PFSK-1 (cell line): ENCODE data around the gene RBP3.

ENCODE experiments used
- FOXP2 ChIP-seq: optimal IDR thresholded peaks from 2 replicates; pipeline ENCODE3; 2011; ENCODE audit warnings: borderline replicate concordance, control low read depth, inconsistent platforms; ENCODE audit not compliant: insufficient read depth; ENCODE audit errors: extremely low read length, extremely low read depth
- POLR2AphosphoS5 ChIP-seq: IDR thresholded peaks from 2 replicates; pipeline ENCODE4 v1.6.1; 2012; ENCODE audit warnings: low read depth, mild to moderate bottlenecking, control low read depth, low read length, moderate library complexity
- REST ChIP-seq, 2 experiments: IDR thresholded peaks; 2 replicates each; pipeline versions ENCODE4 v1.6.1 to v1.8.0; 2011 to 2012; ENCODE audit warnings: low read depth in 2 of 2, low read length in 2 of 2, control low read depth in 1 of 2, inconsistent platforms in 1 of 2, mild to moderate bottlenecking in 1 of 2, moderate library complexity in 1 of 2; ENCODE audit not compliant: insufficient read depth in 1 of 2
- SIN3A ChIP-seq: IDR thresholded peaks from 2 replicates; pipeline ENCODE4 v1.6.1; 2012; ENCODE audit warnings: mild to moderate bottlenecking, low read length, moderate library complexity, borderline replicate concordance; ENCODE audit not compliant: insufficient read depth
- TAF1 ChIP-seq: IDR thresholded peaks from 2 replicates; pipeline ENCODE4 v1.6.1; 2012; ENCODE audit warnings: low read length, control low read depth, borderline replicate concordance; ENCODE audit not compliant: insufficient read depth

Gene RBP3

GRCh38 chr10:47316131-47316530 lies 32.0 kb upstream of the RBP3 start:
- TF ChIP-seq FOXP2 (no peak), REST (IDR thresholded peaks at IDR 0.05; ENCODE audit: insufficient read depth in 1 of 2, low read depth in 2 of 2, low read length in 2 of 2) (no peak), SIN3A (no peak), TAF1 (no peak), POLR2AphosphoS5 (no peak)

DNA sequence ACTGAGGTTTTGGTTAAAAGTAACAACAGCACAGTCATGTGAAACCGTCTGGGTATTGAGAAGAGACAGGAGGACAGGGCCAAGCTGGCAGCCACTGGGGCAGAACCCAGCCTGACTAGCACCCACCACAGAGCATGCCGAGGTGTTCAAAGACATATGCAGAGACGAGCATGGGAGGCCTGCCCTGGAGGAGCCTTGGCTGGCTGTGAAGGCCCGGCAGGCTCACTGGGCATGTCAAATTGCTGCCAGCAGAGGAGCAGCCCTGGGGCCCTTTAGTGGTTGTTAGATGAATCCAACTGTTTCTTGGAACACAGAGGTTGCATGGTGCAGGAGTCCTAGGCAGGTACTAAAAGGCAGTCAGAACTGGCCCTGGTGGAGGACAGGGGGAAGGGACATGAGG lies 30.9 kb upstream of the RBP3 start:
- TF ChIP-seq FOXP2 (no peak), SIN3A (no peak), REST (IDR thresholded peaks at IDR 0.05; ENCODE audit: insufficient read depth in 1 of 2, low read depth in 2 of 2, low read length in 2 of 2) (no peak), TAF1 (no peak), POLR2AphosphoS5 (no peak)

GRCh38 chr10:47318706-47319105 lies 29.5 kb upstream of the RBP3 start:
- TF ChIP-seq SIN3A (no peak), REST (IDR thresholded peaks at IDR 0.05; ENCODE audit: insufficient read depth in 1 of 2, low read depth in 2 of 2, low read length in 2 of 2) (no peak), POLR2AphosphoS5 (no peak), FOXP2 (no peak), TAF1 (no peak)

GRCh38 chr10:47319784-47320183 lies 28.4 kb upstream of the RBP3 start:
- TF ChIP-seq REST (IDR thresholded peaks at IDR 0.05; ENCODE audit: insufficient read depth in 1 of 2, low read depth in 2 of 2, low read length in 2 of 2) (no peak), POLR2AphosphoS5 (no peak), SIN3A (no peak), FOXP2 (no peak), TAF1 (no peak)

DNA sequence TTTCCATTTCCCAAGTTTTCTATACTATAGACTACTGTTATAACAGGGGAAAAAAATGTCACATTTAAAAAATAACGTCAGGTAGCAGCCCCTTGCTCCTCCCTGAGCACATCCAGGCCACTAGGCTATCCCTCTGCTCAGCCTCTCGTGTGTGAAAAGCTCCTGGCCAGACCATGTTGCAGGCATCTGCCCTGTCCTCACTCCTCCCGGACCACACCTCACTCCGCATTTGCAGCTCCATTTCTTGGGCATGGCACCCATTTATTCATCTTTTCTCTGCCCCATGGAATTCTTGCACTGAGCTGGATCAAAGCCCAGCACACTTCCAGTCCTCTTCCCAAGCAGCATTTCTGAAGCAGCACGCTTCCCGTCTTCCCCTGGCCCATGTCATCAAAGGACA lies 27.4 kb upstream of the RBP3 start:
- TF ChIP-seq TAF1 (no peak), SIN3A (no peak), REST (IDR thresholded peaks at IDR 0.05; ENCODE audit: insufficient read depth in 1 of 2, low read depth in 2 of 2, low read length in 2 of 2) (no peak), POLR2AphosphoS5 (no peak), FOXP2 (no peak)
